Head of caudate nucleus (tissue), 42 donors: ENCODE data around the gene CCNK.

ENCODE experiments used
- DNase-seq, 42 donors: peaks; one replicate each; pipeline versions ENCODE4 v3.0.0 to v3.0.0-alpha.2; 2020 to 2021; ENCODE audit warnings: mixed read lengths in 7 of 42
- intact Hi-C: fragments of 100-400 bp; cut with DNase I; formaldehyde crosslinking; loops from one replicate; pipeline ENCODE4 v1.15.0; 2022

Gene CCNK

GRCh38 chr14:99480917-99481744, at the start of gene CCNK:
Gene CCNK, plus strand, starts transcription at chr14:99481409. Its CDS starts 11,269 bp downstream, at chr14:99492678.
- DNase-seq = peak; percentile 100
- intact Hi-C loops = no loop called here

- no peak for DNase-seq
- intact Hi-C loops = no loop called here
Observed at GRCh38 chr14:99431986-99432385, 49.2 kb upstream of the CCNK start.

- no peak for DNase-seq
- intact Hi-C loops = no loop called here
Observed at GRCh38 chr14:99432485-99432884, 48.7 kb upstream of the CCNK start.

- intact Hi-C loops = no loop called here
- DNase-seq = no peak
Observed at GRCh38 chr14:99435327-99435726, 45.9 kb upstream of the CCNK start.

GRCh38 chr14:99436247-99437180, 44.7 kb upstream of the CCNK start:
- no peak for DNase-seq
- intact Hi-C loops = no loop called here

GRCh38 chr14:99437706-99438105, 43.5 kb upstream of the CCNK start:
- DNase-seq = no peak
- intact Hi-C loops = no loop called here

GRCh38 chr14:99440278-99440677, 40.9 kb upstream of the CCNK start:
- intact Hi-C loops = no loop called here
- DNase-seq = no peak

- DNase-seq = no peak
- intact Hi-C loops = no loop called here
Observed at GRCh38 chr14:99441157-99441870, 39.9 kb upstream of the CCNK start.

GRCh38 chr14:99441918-99442317, 39.3 kb upstream of the CCNK start:
- no peak for DNase-seq
- intact Hi-C loops = no loop called here

- intact Hi-C loops = no loop called here
- DNase-seq = no peak
Observed at GRCh38 chr14:99445931-99446330, 35.3 kb upstream of the CCNK start.

- intact Hi-C loops = no loop called here
- DNase-seq = no peak
Observed at GRCh38 chr14:99447739-99448138, 33.5 kb upstream of the CCNK start.

- no peak for DNase-seq
- intact Hi-C loops = no loop called here
Observed at GRCh38 chr14:99450266-99450665, 30.9 kb upstream of the CCNK start.

- DNase-seq = no peak
- intact Hi-C loops = no loop called here
Observed at GRCh38 chr14:99451234-99451633, 30.0 kb upstream of the CCNK start.

- intact Hi-C loops = no loop called here
- no peak for DNase-seq
Observed at GRCh38 chr14:99452968-99453367, 28.2 kb upstream of the CCNK start.

GRCh38 chr14:99454246-99454645, 27.0 kb upstream of the CCNK start:
- intact Hi-C loops = no loop called here
- DNase-seq = no peak

- DNase-seq = no peak
- intact Hi-C loops = no loop called here
Observed at GRCh38 chr14:99459481-99460100, 21.6 kb upstream of the CCNK start.

- intact Hi-C loops = no loop called here
- DNase-seq = no peak
Observed at GRCh38 chr14:99460793-99461192, 20.4 kb upstream of the CCNK start.

GRCh38 chr14:99461411-99462085, 19.7 kb upstream of the CCNK start:
- no peak for DNase-seq
- intact Hi-C loops = no loop called here

- DNase-seq = no peak
- intact Hi-C loops = no loop called here
Observed at GRCh38 chr14:99462210-99462609, 19.0 kb upstream of the CCNK start.
